Lower lobe of right lung (tissue), 2 donors: ENCODE data around the gene TEX13B. TPM values are rescaled to one million over a fixed set of nuclear protein-coding genes. Genes with fewer than 3 reads are reported as not detected.

ENCODE experiments used
- ATAC-seq, 2 donors: fragments of 200-7000 bp; cut with Tn5 transposase; one replicate each; pipeline ENCODE4 v1.9.1; 2020 to 2022; ENCODE audit warnings: mild to moderate bottlenecking in 2 of 2, moderate library complexity in 2 of 2
- DNase-seq: peaks from one replicate; pipeline ENCODE4 v3.0.0-alpha.2; 2020
- H3K27ac ChIP-seq: fragments of 200-600 bp; one replicate; pipeline ENCODE4 v1.8.0; 2022
- H3K27me3 ChIP-seq: fragments of 200-600 bp; one replicate; pipeline ENCODE4 v1.8.0; 2022; ENCODE audit warnings: low read depth
- H3K36me3 ChIP-seq: fragments of 200-600 bp; one replicate; pipeline ENCODE4 v1.8.0; 2022; ENCODE audit warnings: mild to moderate bottlenecking
- H3K4me1 ChIP-seq: fragments of 200-600 bp; one replicate; pipeline ENCODE4 v1.8.0; 2022
- H3K4me3 ChIP-seq: fragments of 200-600 bp; one replicate; pipeline ENCODE4 v1.8.0; 2022; ENCODE audit warnings: mild to moderate bottlenecking
- H3K9me3 ChIP-seq: fragments of 200-600 bp; one replicate; pipeline ENCODE4 v1.8.0; 2022
- CTCF ChIP-seq: fragments of 200-600 bp; IDR thresholded peaks from one replicate; pipeline ENCODE4 v1.8.0; 2022; ENCODE audit warnings: antibody characterized with exemption, mild to moderate bottlenecking
- intact Hi-C: fragments of 100-400 bp; cut with DNase I; formaldehyde crosslinking; loops from one replicate; pipeline ENCODE4 v1.11.0; 2022
- long read RNA-seq: library from polyadenylated mRNA; unstranded; transcript quantifications from one replicate; pipeline ENCODE4 v2.0.0, GENCODE V29; 2021
- total RNA-seq: library from RNA; stranded (reverse); fragmentation: NEBNext Ultra II Directional; extraction: Animal tissue kit (Norgen Biotek cat#: 25700); gene quantifications from one replicate; pipeline ENCODE4 v1.2.1, GENCODE V29; 2021
- donor health status: DM: no; HTN: yes; CAD: no; lungs with severe emphysema.

TEX13B gene
- total RNA-seq, result not detected
- long read RNA-seq, result 0 reads

GRCh38 chrX:107982356-107982755 lies at the start of gene TEX13B:
TEX13B (minus strand) TSS chrX:107982370; CDS start chrX:107982127, 243 bp downstream.
- ATAC-seq (no peak), DNase-seq (no peak)
- no peaks in the 10 kb centered on the region for H3K9me3 ChIP-seq
- no peak within 1 kb of the TSS for H3K27ac ChIP-seq
- H3K4me1 ChIP-seq, result no peaks in the 10 kb centered on the region
- intact Hi-C loops, result no loop called here
- no peak for TF ChIP-seq CTCF
- no peaks in the 10 kb centered on the region for H3K27me3 ChIP-seq
- H3K36me3 ChIP-seq, result no peaks in the 10 kb centered on the region
- H3K4me3 ChIP-seq, result no peak within 1 kb of the TSS

- no peak for TF ChIP-seq CTCF
- intact Hi-C loops, result no loop called here
- no peak overlapping the region for H3K27ac ChIP-seq
- no peak for ATAC-seq
- H3K4me3 ChIP-seq, result no peak overlapping the region
- no peak for DNase-seq
- H3K27me3 ChIP-seq, result no peaks in the 10 kb centered on the region
- H3K36me3 ChIP-seq, result no peaks in the 10 kb centered on the region
- no peaks in the 10 kb centered on the region for H3K9me3 ChIP-seq
- H3K4me1 ChIP-seq, result no peaks in the 10 kb centered on the region
Measured at GRCh38 chrX:108029928-108030711, 48.0 kb upstream of the TEX13B start.

- Histone ChIP-seq H3K36me3 (no peaks in the 10 kb centered on the region), H3K27me3 (no peaks in the 10 kb centered on the region), H3K9me3 (no peaks in the 10 kb centered on the region), H3K4me1 (no peaks in the 10 kb centered on the region), H3K4me3 (no peak overlapping the region), H3K27ac (no peak overlapping the region)
- TF ChIP-seq CTCF, result no peak
- ATAC-seq (peak in 1 of 2 donors; percentile 57), DNase-seq (no peak)
- intact Hi-C loops, result no loop called here
Measured at GRCh38 chrX:108028854-108029253, 46.7 kb upstream of the TEX13B start.

- H3K27me3 ChIP-seq, result no peaks in the 10 kb centered on the region
- DNase-seq (no peak), ATAC-seq (peak in 1 of 2 donors; percentile 35)
- no peaks in the 10 kb centered on the region for H3K9me3 ChIP-seq
- no peaks in the 10 kb centered on the region for H3K4me1 ChIP-seq
- no peak for TF ChIP-seq CTCF
- no peak overlapping the region for H3K4me3 ChIP-seq
- intact Hi-C loops, result no loop called here
- H3K27ac ChIP-seq, result no peak overlapping the region
- no peaks in the 10 kb centered on the region for H3K36me3 ChIP-seq
Measured at GRCh38 chrX:108025954-108026600, 43.9 kb upstream of the TEX13B start.

- Histone ChIP-seq H3K4me3 (no peak overlapping the region), H3K9me3 (no peaks in the 10 kb centered on the region), H3K27ac (no peak overlapping the region), H3K27me3 (no peaks in the 10 kb centered on the region), H3K4me1 (no peaks in the 10 kb centered on the region), H3K36me3 (no peaks in the 10 kb centered on the region)
- ATAC-seq (no peak), DNase-seq (no peak)
- intact Hi-C loops, result no loop called here
- TF ChIP-seq CTCF, result no peak
Measured at GRCh38 chrX:108025376-108025775, 43.2 kb upstream of the TEX13B start.
